ENCODE results near the gene MDGA2.

Gene MDGA2

GRCh38 chr14:46861753-46862152, 813.7 kb downstream of the MDGA2 start:
- DNase-seq: no peak

GRCh38 chr14:46840944-46841720, 834.3 kb downstream of the MDGA2 start:
- no peak for DNase-seq

- no peak for DNase-seq
These were observed 855.1 kb downstream of the MDGA2 start for GRCh38 chr14:46820291-46820690.

- no peak for DNase-seq
These were observed 856.3 kb downstream of the MDGA2 start for GRCh38 chr14:46819117-46819516.

- DNase-seq: no peak
These were observed 857.3 kb downstream of the MDGA2 start for GRCh38 chr14:46818147-46818546.

- no peak for DNase-seq
These were observed 882.3 kb downstream of the MDGA2 start for GRCh38 chr14:46793144-46793543.
